Caco-2 (cell line): ENCODE results near the gene SMIM14. TPM values are rescaled to one million over a fixed set of nuclear protein-coding genes. Genes with fewer than 3 reads are reported as not detected.

Source experiments
- BruUV-seq: library from RNA; stranded (reverse); fragments of 400-500 nt; replicated peaks from 2 replicates; lab custom pipeline; 2021; lab: Mats Ljungman, UMichigan
- CTCF ChIA-PET: fragments of 300-600 bp; sonication (Branson Sonifier 250); formaldehyde crosslinking; loops from one replicate; lab custom pipeline; 2022; ENCODE audit warnings: antibody characterized with exemption; lab: Charles Lee
- POLR2A ChIA-PET: fragments of 300-600 bp; sonication (Branson Sonifier 250); formaldehyde crosslinking; loops from one replicate; lab custom pipeline; 2022; ENCODE audit warnings: antibody characterized with exemption; lab: Charles Lee
- DNase-seq, 2 experiments: peaks; one replicate each; pipeline versions ENCODE4 v3.0.0 to v3.0.0-alpha.2; 2020 to 2022
- H3K27me3 ChIP-seq: replicated peaks from 2 replicates; pipeline ENCODE4 v1.6.0; 2011; ENCODE audit warnings: low read length; ENCODE audit not compliant: control insufficient read depth, insufficient read depth
- H3K36me3 ChIP-seq: 2 replicates; pipeline ENCODE4 v1.5.1; 2011; ENCODE audit warnings: low read length; ENCODE audit not compliant: control insufficient read depth, insufficient read depth
- H3K4me1 ChIP-seq: fragments of 250-450 bp; sonication (Bioruptor Pico); 2 replicates; pipeline ENCODE4 v1.5.1; 2020; ENCODE audit warnings: mild to moderate bottlenecking
- H3K4me3 ChIP-seq: 2 replicates; pipeline ENCODE4 v1.5.1; 2011; ENCODE audit warnings: low read depth, mild to moderate bottlenecking, control low read depth, low read length
- H3K9me3 ChIP-seq: fragments of 250-450 bp; sonication (Bioruptor Pico); 2 replicates; pipeline ENCODE4 v1.5.1; 2020; ENCODE audit warnings: mild to moderate bottlenecking, moderate library complexity
- H3K27ac Mint-ChIP-seq: one replicate; pipeline ENCODE4 v1.8.0; 2022; ENCODE audit warnings: mixed read lengths; ENCODE audit not compliant: unreplicated experiment
- H3K27me3 Mint-ChIP-seq: one replicate; pipeline ENCODE4 v1.8.0; 2022; ENCODE audit warnings: mixed read lengths; ENCODE audit not compliant: insufficient read depth, unreplicated experiment
- H3K36me3 Mint-ChIP-seq: one replicate; pipeline ENCODE4 v1.8.0; 2022; ENCODE audit warnings: mild to moderate bottlenecking, mixed read lengths; ENCODE audit not compliant: insufficient read depth, unreplicated experiment
- H3K4me1 Mint-ChIP-seq: one replicate; pipeline ENCODE4 v1.8.0; 2022; ENCODE audit warnings: low read depth, mixed read lengths; ENCODE audit not compliant: unreplicated experiment
- H3K4me3 Mint-ChIP-seq: one replicate; pipeline ENCODE4 v1.8.0; 2022; ENCODE audit warnings: mild to moderate bottlenecking, moderate library complexity, mixed read lengths; ENCODE audit not compliant: unreplicated experiment
- H3K9me3 Mint-ChIP-seq: one replicate; pipeline ENCODE4 v1.8.0; 2022; ENCODE audit warnings: mixed read lengths; ENCODE audit not compliant: unreplicated experiment
- intact Hi-C: fragments of 100-400 bp; cut with micrococcal nuclease; formaldehyde crosslinking; loops from one replicate; pipeline ENCODE4 v1.10.0; 2022; ENCODE audit not compliant: unreplicated experiment
- total RNA-seq: library from RNA; stranded (reverse); gene quantifications from 2 replicates; pipeline ENCODE4 v1.2.3, GENCODE V29; 2022
- TF ChIP-seq, protein P1 (sequence below), 2 experiments: fragments of 200-600 bp in 1 of 2; IDR thresholded peaks; 1 replicate in 1 of 2; 2 replicates in 1 of 2; pipeline versions ENCODE4 v1.5.1 to v1.8.0; 2011 to 2022; ENCODE audit warnings: antibody characterized with exemption in 1 of 2, control low read depth in 1 of 2, inconsistent platforms in 1 of 2, low read depth in 1 of 2, low read length in 1 of 2, mild to moderate bottlenecking in 1 of 2, moderate library complexity in 1 of 2; ENCODE audit not compliant: insufficient read depth in 1 of 2, severe bottlenecking in 1 of 2, unreplicated experiment in 1 of 2

SMIM14 gene
- total RNA-seq, 1 experiment from 2014 or later: 41.0 TPM

DNA sequence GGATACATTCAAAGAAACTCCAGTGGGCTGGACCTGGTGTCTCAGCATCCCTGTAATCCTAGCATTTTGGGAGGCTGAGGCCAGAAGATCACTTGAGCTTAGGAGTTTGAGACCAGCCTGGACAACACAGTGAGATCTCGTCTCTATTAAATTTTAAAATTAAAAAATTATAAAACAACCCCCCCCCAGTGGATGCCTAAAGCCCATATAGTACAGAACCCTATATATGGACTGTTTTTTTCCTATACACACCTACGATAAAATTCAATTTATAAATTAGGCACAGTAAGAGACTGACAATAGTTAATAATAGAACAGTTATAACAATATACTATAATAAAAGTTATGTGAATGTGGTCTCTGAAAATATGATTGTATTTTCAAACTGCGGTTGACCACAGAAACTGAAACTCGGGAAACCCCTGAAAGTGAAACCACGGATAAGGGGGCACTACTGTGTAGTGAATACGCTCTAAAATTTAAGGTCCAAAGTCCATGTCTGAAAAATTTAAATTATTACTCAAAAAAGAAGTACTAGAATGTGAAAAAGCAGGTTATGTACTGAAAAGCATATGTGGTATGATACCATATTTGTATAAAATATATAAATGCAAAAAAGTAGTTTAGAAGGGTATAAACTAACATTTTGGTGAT is 2.0 kb downstream of the SMIM14 start:
- peaks cover 15% of the 10 kb centered on the region for H3K4me1 Mint-ChIP-seq
- POLR2A ChIA-PET: interaction anchor here (0.6 kb wide), 1 partner anchor 78 kb away, joined by 4 read pairs; no protein-coding TSS in a partner anchor
- Histone ChIP-seq H3K4me1 (peaks cover 29% of the 10 kb centered on the region), H3K4me3 (peak overlapping the region; percentile 94), H3K27me3 (no peaks in the 10 kb centered on the region), H3K36me3 (no peaks in the 10 kb centered on the region), H3K9me3 (no peaks in the 10 kb centered on the region)
- no peak for DNase-seq
- peak overlapping the region; percentile 74 for H3K27ac Mint-ChIP-seq
- H3K4me3 Mint-ChIP-seq: peak overlapping the region; percentile 85
- TF ChIP-seq, protein P1, sequence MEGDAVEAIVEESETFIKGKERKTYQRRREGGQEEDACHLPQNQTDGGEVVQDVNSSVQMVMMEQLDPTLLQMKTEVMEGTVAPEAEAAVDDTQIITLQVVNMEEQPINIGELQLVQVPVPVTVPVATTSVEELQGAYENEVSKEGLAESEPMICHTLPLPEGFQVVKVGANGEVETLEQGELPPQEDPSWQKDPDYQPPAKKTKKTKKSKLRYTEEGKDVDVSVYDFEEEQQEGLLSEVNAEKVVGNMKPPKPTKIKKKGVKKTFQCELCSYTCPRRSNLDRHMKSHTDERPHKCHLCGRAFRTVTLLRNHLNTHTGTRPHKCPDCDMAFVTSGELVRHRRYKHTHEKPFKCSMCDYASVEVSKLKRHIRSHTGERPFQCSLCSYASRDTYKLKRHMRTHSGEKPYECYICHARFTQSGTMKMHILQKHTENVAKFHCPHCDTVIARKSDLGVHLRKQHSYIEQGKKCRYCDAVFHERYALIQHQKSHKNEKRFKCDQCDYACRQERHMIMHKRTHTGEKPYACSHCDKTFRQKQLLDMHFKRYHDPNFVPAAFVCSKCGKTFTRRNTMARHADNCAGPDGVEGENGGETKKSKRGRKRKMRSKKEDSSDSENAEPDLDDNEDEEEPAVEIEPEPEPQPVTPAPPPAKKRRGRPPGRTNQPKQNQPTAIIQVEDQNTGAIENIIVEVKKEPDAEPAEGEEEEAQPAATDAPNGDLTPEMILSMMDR (IDR thresholded peaks at IDR 0.05; ENCODE audit: insufficient read depth in 1 of 2, low read depth in 1 of 2, low read length in 1 of 2, severe bottlenecking in 1 of 2, unreplicated experiment in 1 of 2): no peak
- peaks cover 10% of the 10 kb centered on the region for H3K36me3 Mint-ChIP-seq
- no peaks in the 10 kb centered on the region for H3K9me3 Mint-ChIP-seq
- CTCF ChIA-PET: no interaction called here
- BruUV-seq: no TSS peak
- H3K27me3 Mint-ChIP-seq: no peaks in the 10 kb centered on the region
- intact Hi-C loops: loop anchor here (2.0 to 5.0 kb wide), 3 partner anchors 14 to 341 kb away; partner anchors contain the start of gene PDS5A

DNA sequence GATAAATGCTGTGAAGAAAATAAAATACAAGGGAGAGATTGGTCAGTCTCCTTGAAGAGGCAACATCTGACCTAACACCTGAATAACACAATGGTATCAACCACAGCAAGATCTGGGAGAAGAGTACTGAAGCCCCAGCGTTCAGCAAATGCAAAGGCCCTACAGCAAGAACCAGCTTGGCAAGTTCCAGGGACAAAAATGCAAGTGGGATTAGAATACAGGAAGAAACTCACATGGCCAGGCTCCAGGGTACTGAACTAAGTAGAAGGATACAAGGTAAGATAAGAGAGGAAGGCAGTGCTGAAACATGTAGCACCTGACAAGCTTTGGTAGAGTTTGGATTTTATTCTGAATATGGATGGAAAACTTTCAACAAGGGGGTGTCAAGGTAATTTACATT is 3.6 kb downstream of the SMIM14 start:
- Histone ChIP-seq H3K27me3 (no peaks in the 10 kb centered on the region), H3K4me1 (peaks cover 30% of the 10 kb centered on the region), H3K4me3 (no peak overlapping the region), H3K36me3 (no peaks in the 10 kb centered on the region), H3K9me3 (no peaks in the 10 kb centered on the region)
- DNase-seq: peak; percentile 73
- H3K4me3 Mint-ChIP-seq: peak overlapping the region; percentile 50
- H3K27me3 Mint-ChIP-seq: no peaks in the 10 kb centered on the region
- peak overlapping the region; percentile 16 for H3K27ac Mint-ChIP-seq
- BruUV-seq: no TSS peak
- H3K36me3 Mint-ChIP-seq: peaks cover 14% of the 10 kb centered on the region
- ChIA-PET POLR2A (interaction anchor here (0.9 to 1.6 kb wide), 2 partner anchors 63 to 108 kb away, joined by 4 to 6 read pairs; partner anchors contain the start of genes UBE2K and UGDH), CTCF (no interaction called here)
- intact Hi-C loops: loop anchor here (1.0 to 5.0 kb wide), 3 partner anchors 108 to 342 kb away; partner anchors contain the start of genes PDS5A and UGDH
- no peaks in the 10 kb centered on the region for H3K9me3 Mint-ChIP-seq
- TF ChIP-seq, protein P1 (IDR thresholded peaks at IDR 0.05; ENCODE audit: insufficient read depth in 1 of 2, low read depth in 1 of 2, low read length in 1 of 2, severe bottlenecking in 1 of 2, unreplicated experiment in 1 of 2): no peak
- H3K4me1 Mint-ChIP-seq: peaks cover 15% of the 10 kb centered on the region

DNA sequence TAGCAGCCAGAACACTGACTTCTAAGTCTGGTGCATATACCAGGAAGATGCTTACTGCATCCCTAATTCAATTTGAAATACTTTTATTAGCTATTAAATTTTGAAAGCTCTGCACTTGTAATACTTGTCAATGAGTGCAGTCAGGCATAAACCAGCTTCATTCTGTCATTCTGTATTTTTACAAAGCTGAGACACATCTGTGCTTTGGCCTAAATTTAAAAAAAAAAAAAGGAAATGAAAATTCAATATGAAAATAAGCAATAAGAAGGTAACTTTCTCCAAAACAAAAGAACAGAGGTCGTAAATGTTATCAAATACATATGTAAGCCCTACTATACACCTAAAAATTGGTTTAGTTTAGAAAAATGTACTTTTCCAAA is 7.0 kb downstream of the SMIM14 start:
- Mint-ChIP-seq H3K27ac (no peak overlapping the region), H3K36me3 (peaks cover 10% of the 10 kb centered on the region), H3K27me3 (no peaks in the 10 kb centered on the region), H3K4me3 (no peak overlapping the region), H3K4me1 (peaks cover 24% of the 10 kb centered on the region), H3K9me3 (no peaks in the 10 kb centered on the region)
- ChIA-PET CTCF (interaction anchor here (0.7 kb wide), 1 partner anchor 105 kb away, joined by 3 read pairs; the partner anchor contains the start of gene UGDH), POLR2A (interaction anchor here (0.5 kb wide), 1 partner anchor 102 kb away, joined by 6 read pairs; no protein-coding TSS in a partner anchor)
- TF ChIP-seq, protein P1 (IDR thresholded peaks at IDR 0.05; ENCODE audit: insufficient read depth in 1 of 2, low read depth in 1 of 2, low read length in 1 of 2, severe bottlenecking in 1 of 2, unreplicated experiment in 1 of 2): no peak
- no peak overlapping the region for H3K4me3 ChIP-seq
- no peaks in the 10 kb centered on the region for H3K36me3 ChIP-seq
- H3K9me3 ChIP-seq: no peaks in the 10 kb centered on the region
- DNase-seq: no peak
- intact Hi-C loops: no loop called here
- H3K4me1 ChIP-seq: peaks cover 45% of the 10 kb centered on the region
- BruUV-seq: no TSS peak
- H3K27me3 ChIP-seq: no peaks in the 10 kb centered on the region
